H1 (cell line): Measurements from ENCODE around the gene MXRA7. TPM values are rescaled to one million over a fixed set of nuclear protein-coding genes. Genes with fewer than 3 reads are reported as not detected.
"Not testable (repeated sequence)": the region's sequence is repeated elsewhere in the genome, so short reads cannot be mapped to it uniquely, and the experiment has no call there.

Experiments
- CTCF ChIA-PET: fragments of 300-600 bp; sonication (Branson Sonifier 250); formaldehyde crosslinking; loops from one replicate; lab custom pipeline; 2021; ENCODE audit not compliant: partially characterized antibody; lab: Charles Lee
- POLR2A ChIA-PET: fragments of 300-600 bp; sonication (Branson Sonifier 250); formaldehyde crosslinking; loops from one replicate; lab custom pipeline; 2021; ENCODE audit warnings: inconsistent platforms; ENCODE audit not compliant: partially characterized antibody; lab: Charles Lee
- DNase-seq, 2 experiments: peaks; one replicate each; pipeline versions ENCODE4 v3.0.0 to v3.0.0-alpha.2; 2010 to 2022; ENCODE audit warnings: low spot score in 2 of 2, low read depth in 1 of 2, mixed read lengths in 1 of 2
- FAIRE-seq: peaks from 2 replicates; lab custom pipeline; 2011; peaks lifted over from hg19 to GRCh38; lab: Jason Lieb, UNC
- H2AFZ ChIP-seq: 2 replicates; pipeline ENCODE4 v1.8.1; 2012; ENCODE audit warnings: low read length, inconsistent platforms
- H2AK5ac ChIP-seq: 2 replicates; pipeline ENCODE4 v1.6.1; 2013; ENCODE audit warnings: low read depth, low read length
- H2BK120ac ChIP-seq: replicated peaks from 2 replicates; pipeline ENCODE3; 2013; ENCODE audit warnings: low read depth, low read length, inconsistent platforms
- H2BK12ac ChIP-seq: 2 replicates; pipeline ENCODE4 v1.6.1; 2013; ENCODE audit warnings: low read depth, low read length
- H2BK15ac ChIP-seq: 2 replicates; pipeline ENCODE4 v1.6.1; 2013; ENCODE audit warnings: low read length
- H2BK20ac ChIP-seq: 2 replicates; pipeline ENCODE4 v1.6.1; 2013; ENCODE audit warnings: low read length
- H2BK5ac ChIP-seq: 2 replicates; pipeline ENCODE4 v1.6.1; 2013; ENCODE audit warnings: low read depth, low read length
- H3K14ac ChIP-seq: 2 replicates; pipeline ENCODE4 v1.6.1; 2013; ENCODE audit warnings: inconsistent platforms; ENCODE audit not compliant: insufficient read length
- H3K18ac ChIP-seq: 2 replicates; pipeline ENCODE4 v1.6.1; 2013; ENCODE audit warnings: low read length; ENCODE audit errors: extremely low read depth
- H3K23ac ChIP-seq: 2 replicates; pipeline ENCODE4 v1.6.1; 2013; ENCODE audit warnings: inconsistent platforms; ENCODE audit not compliant: insufficient read length
- H3K23me2 ChIP-seq: 2 replicates; pipeline ENCODE4 v1.6.1; 2013; ENCODE audit warnings: low read depth, low read length
- H3K27ac ChIP-seq: 2 replicates; pipeline ENCODE4 v1.6.1; 2011; ENCODE audit warnings: low read depth, low read length, inconsistent platforms
- H3K27me3 ChIP-seq, 4 experiments: replicated peaks in 1 of 4; 1 replicate in 1 of 4; 2 replicates in 3 of 4; pipeline versions ENCODE4 v1.6.1 to v1.8.1; 2011 to 2013; ENCODE audit warnings: low read length in 3 of 4, mild to moderate bottlenecking in 3 of 4, inconsistent platforms in 2 of 4, mixed read lengths in 2 of 4, moderate library complexity in 1 of 4; ENCODE audit not compliant: control insufficient read depth in 3 of 4, insufficient read depth in 3 of 4; ENCODE audit errors: extremely low read depth in 1 of 4
- H3K36me3 ChIP-seq, 4 experiments: 2 replicates each; pipeline versions ENCODE4 v1.6.1 to v1.8.1; 2011 to 2013; ENCODE audit warnings: mild to moderate bottlenecking in 4 of 4, low read length in 3 of 4, moderate library complexity in 2 of 4, control low read depth in 1 of 4, inconsistent platforms in 1 of 4; ENCODE audit not compliant: insufficient read depth in 4 of 4, control insufficient read depth in 2 of 4
- H3K4ac ChIP-seq: replicated peaks from 2 replicates; pipeline ENCODE3; 2013; ENCODE audit warnings: low read length, low read depth, mixed read lengths, inconsistent platforms; ENCODE audit not compliant: insufficient read length
- H3K4me1 ChIP-seq, 4 experiments: replicated peaks in 1 of 4; 1 replicate in 1 of 4; 2 replicates in 3 of 4; pipeline versions ENCODE4 v1.6.1 to v1.8.1; 2011 to 2013; ENCODE audit warnings: low read length in 3 of 4, inconsistent platforms in 2 of 4, mixed read lengths in 1 of 4; ENCODE audit not compliant: insufficient read depth in 4 of 4, control insufficient read depth in 3 of 4
- H3K4me2 ChIP-seq, 2 experiments: 2 replicates each; pipeline versions ENCODE4 v1.6.1 to v1.8.1; 2011 to 2013; ENCODE audit warnings: low read depth in 2 of 2, low read length in 2 of 2, control low read depth in 1 of 2, inconsistent platforms in 1 of 2, mild to moderate bottlenecking in 1 of 2; ENCODE audit not compliant: insufficient read depth in 1 of 2
- H3K4me3 ChIP-seq, 4 experiments: fragments of 200-600, 300-600 bp in 1 of 4; sonication (generic), shearing (Covaris generic), sonication (Bioruptor Twin) in 1 of 4; 2 replicates each; pipeline versions ENCODE4 v1.5.1 to v1.8.1; 2011 to 2016; ENCODE audit warnings: low read length in 4 of 4, low read depth in 3 of 4, control low read depth in 2 of 4, inconsistent platforms in 2 of 4, mild to moderate bottlenecking in 2 of 4, mixed read lengths in 1 of 4, moderate library complexity in 1 of 4; ENCODE audit not compliant: insufficient read depth in 2 of 4; ENCODE audit errors: extremely low read depth in 1 of 4
- H3K56ac ChIP-seq: replicated peaks from 2 replicates; pipeline ENCODE3; 2013; ENCODE audit warnings: low read depth, mild to moderate bottlenecking, mixed read lengths, low read length, inconsistent platforms; ENCODE audit not compliant: insufficient read length
- H3K79me1 ChIP-seq: 2 replicates; pipeline ENCODE4 v1.6.1; 2013; ENCODE audit warnings: low read depth, low read length, control low read depth
- H3K79me2 ChIP-seq, 2 experiments: 2 replicates each; pipeline versions ENCODE4 v1.6.1 to v1.8.1; 2012 to 2013; ENCODE audit warnings: low read length in 2 of 2, mild to moderate bottlenecking in 2 of 2, inconsistent platforms in 1 of 2; ENCODE audit not compliant: insufficient read depth in 2 of 2, control insufficient read depth in 1 of 2
- H3K9ac ChIP-seq, 4 experiments: replicated peaks in 1 of 4; 1 replicate in 1 of 4; 2 replicates in 3 of 4; pipeline versions ENCODE4 v1.6.1 to v1.8.1; 2011 to 2013; ENCODE audit warnings: low read depth in 3 of 4, low read length in 3 of 4, control low read depth in 2 of 4, mild to moderate bottlenecking in 2 of 4, moderate library complexity in 2 of 4, inconsistent platforms in 1 of 4; ENCODE audit errors: extremely low read depth in 1 of 4
- H3K9me3 ChIP-seq, 2 experiments: 2 replicates each; pipeline versions ENCODE4 v1.6.1 to v1.8.1; 2012 to 2013; ENCODE audit warnings: mild to moderate bottlenecking in 2 of 2, moderate library complexity in 2 of 2, control low read depth in 1 of 2, inconsistent platforms in 1 of 2, low read depth in 1 of 2, low read length in 1 of 2, mixed read lengths in 1 of 2; ENCODE audit not compliant: insufficient read depth in 2 of 2
- H4K20me1 ChIP-seq, 2 experiments: replicated peaks in 1 of 2; 2 replicates each; pipeline versions ENCODE3 to v1.8.1; 2011 to 2013; ENCODE audit warnings: inconsistent platforms in 2 of 2, low read length in 2 of 2, mild to moderate bottlenecking in 1 of 2; ENCODE audit not compliant: insufficient read depth in 2 of 2, control insufficient read depth in 1 of 2
- H4K5ac ChIP-seq: 2 replicates; pipeline ENCODE4 v1.6.1; 2013; ENCODE audit warnings: low read length, low read depth, mixed read lengths, inconsistent platforms; ENCODE audit not compliant: insufficient read length
- H4K8ac ChIP-seq: 2 replicates; pipeline ENCODE4 v1.8.0; 2013; ENCODE audit warnings: mild to moderate bottlenecking, moderate library complexity, low read length, inconsistent platforms; ENCODE audit not compliant: insufficient read depth; ENCODE audit errors: extremely low read depth
- H4K91ac ChIP-seq: replicated peaks from 2 replicates; pipeline ENCODE3; 2013; ENCODE audit warnings: low read length, mixed read lengths, inconsistent platforms; ENCODE audit not compliant: insufficient read length
- E2F6 ChIP-seq: IDR thresholded peaks from 2 replicates; pipeline ENCODE4 v1.6.1; 2012; ENCODE audit warnings: inconsistent platforms
- EZH2 ChIP-seq: fragments of 200-600 bp; sonication (generic); IDR thresholded peaks from 2 replicates; pipeline ENCODE4 v1.7.1; 2012; ENCODE audit warnings: low read depth, mild to moderate bottlenecking, moderate library complexity, low read length, inconsistent platforms; ENCODE audit not compliant: severe bottlenecking
- KDM4A ChIP-seq: IDR thresholded peaks from one replicate; pipeline ENCODE4 v1.7.1; 2012; ENCODE audit warnings: low read depth, mild to moderate bottlenecking, moderate library complexity, low read length, inconsistent platforms; ENCODE audit not compliant: severe bottlenecking
- WGBS, 2 experiments: shearing (Covaris generic) in 1 of 2; methylation state at CpG; one replicate each; pipeline versions ENCODE4 v1.1.6 to v1.1.7; 2013 to 2015; ENCODE audit warnings: low lambda C conversion rate in 2 of 2, mixed read lengths in 2 of 2, inconsistent platforms in 1 of 2, low coverage in 1 of 2, missing lambda C conversion rate in 1 of 2; ENCODE audit not compliant: insufficient replicate concordance in 2 of 2, insufficient coverage in 1 of 2, insufficient read length in 1 of 2; ENCODE audit errors: extremely low coverage in 1 of 2, missing lambda C conversion rate in 1 of 2; 5-methylcytosine and 5-hydroxymethylcytosine counted together
- polyA plus RNA-seq, 7 experiments: library from polyadenylated mRNA; depleted of rRNA in 3 of 7; stranded (reverse) in 5 of 7; unstranded in 2 of 7; fragments of >200 nt in 5 of 7; fragments of 200-250 nt in 2 of 7; gene quantifications; 1 replicate in 5 of 7; 2 replicates in 1 of 7; 4 replicates in 1 of 7; pipeline versions ENCODE4 v1.2.1 to v1.2.3, GENCODE V29; 2011 to 2013; ENCODE audit warnings: missing spikeins in 2 of 7, mixed read lengths in 2 of 7
- total RNA-seq: library from RNA; stranded (reverse); fragmentation: NEBNext Ultra II Directional; extraction: Animal tissue kit (Norgen Biotek cat#: 25700); gene quantifications from 2 replicates; pipeline ENCODE4 v1.2.1, GENCODE V29; 2021

MXRA7 gene
- total and polyA plus RNA-seq, 2 of the 8 experiments (the other 6 are each of a cell fraction or from before 2014, with no cell fraction given): 17.8 to 26.6 TPM

DNA sequence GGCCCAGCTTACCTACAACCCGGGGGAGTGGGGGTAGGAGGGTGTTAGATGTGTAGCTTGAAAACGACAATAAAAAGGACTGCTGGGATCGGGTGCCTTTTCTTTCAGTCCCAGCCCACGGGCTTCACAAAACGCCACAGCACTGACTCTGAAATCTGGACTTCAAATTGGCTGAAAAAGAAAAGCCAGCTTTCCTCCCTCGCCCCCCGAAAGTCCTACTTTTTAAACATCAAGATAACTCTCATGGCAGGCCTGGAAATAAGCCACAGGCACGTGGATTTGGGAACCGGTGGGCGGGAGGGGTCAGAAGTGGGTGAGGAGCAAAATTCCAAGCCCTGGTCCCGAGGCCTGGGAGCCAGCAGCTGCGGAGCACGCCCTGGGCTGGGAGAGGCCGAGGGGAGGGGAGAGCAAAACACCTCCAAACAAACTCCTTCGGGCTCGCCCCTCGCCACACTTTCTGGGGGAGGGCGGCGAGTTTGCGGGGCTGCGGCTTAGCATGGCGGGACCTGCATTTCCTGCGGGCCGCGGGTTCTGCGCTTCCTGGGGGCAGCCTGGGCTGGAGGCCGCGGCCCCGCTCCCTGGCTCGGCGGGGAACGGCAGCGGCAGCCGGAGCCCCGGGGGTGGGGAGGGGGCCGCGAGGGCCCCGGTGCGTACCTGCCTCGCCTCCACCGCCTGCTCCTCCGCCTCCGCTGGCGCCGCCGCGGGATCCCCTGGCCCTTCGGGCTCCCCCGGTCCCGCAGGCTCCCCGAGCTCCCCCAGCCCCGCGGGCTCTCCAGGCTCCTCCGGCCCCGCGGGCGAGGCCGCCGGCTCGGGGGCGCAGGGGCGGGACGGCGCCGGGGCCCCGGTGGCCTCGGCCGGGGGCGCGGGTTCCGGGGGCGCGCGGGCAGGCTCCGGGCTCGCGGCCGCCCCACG is 558 bp downstream of the MXRA7 start:
- ChIA-PET CTCF (interaction anchor here (0.6 to 10.2 kb wide), 9 partner anchors 8 to 226 kb away, joined by 3 to 155 read pairs (median 5); no protein-coding TSS in a partner anchor), POLR2A (interaction anchor here (0.6 to 3.2 kb wide), 11 partner anchors 9 to 143 kb away, joined by 3 to 19 read pairs (median 4); partner anchors contain the start of genes JMJD6, METTL23, MFSD11 and SRSF2)
- H4K91ac ChIP-seq, H4K8ac ChIP-seq, H2BK12ac ChIP-seq, FAIRE-seq, H3K9ac ChIP-seq, H3K9me3 ChIP-seq: not testable (repeated sequence)
- Histone ChIP-seq H3K4me2 (peak overlapping the region; percentile 87 to 89), H3K4me1 (peaks cover 11 to 28% (median 19%) of the 10 kb centered on the region in 4 experiments), H3K4me3 (peak overlapping the region; percentile 28 to 67 (median 54))
- TF ChIP-seq E2F6: peak; percentile 17; the same call in 1 of the 2 replicates
- peak; percentile 32 for TF ChIP-seq KDM4A
- peak; percentile 27 for TF ChIP-seq EZH2
- TF ChIP-seq, all 59 proteins: peak for 3; not testable (repeated sequence) for 56
- H4K20me1 ChIP-seq: peaks cover 0 to 10% of the 10 kb centered on the region in 2 experiments
- H2BK120ac ChIP-seq, H3K36me3 ChIP-seq, H2BK5ac ChIP-seq, H2BK15ac ChIP-seq, H3K79me1 ChIP-seq, H3K4ac ChIP-seq, H3K27ac ChIP-seq, H3K14ac ChIP-seq, H2AFZ ChIP-seq, H3K79me2 ChIP-seq, H3K23ac ChIP-seq, H3K56ac ChIP-seq, H2BK20ac ChIP-seq, H4K5ac ChIP-seq, H3K18ac ChIP-seq: not testable (repeated sequence)
- WGBS, 2 experiments: 20% methylated on average over 14 of the region's 79 CpGs; no CpG with 5 or more reads in 1 of the 2 experiments
- H3K23me2 ChIP-seq: peaks cover 11% of the 10 kb centered on the region; the same call in 1 of the 2 replicates
- DNase-seq: peak in 1 of 2 experiments; percentile 63
- 0 out of 2 replicates have a peak overlapping the region, but pooled peaks have one; percentile 34 for H2AK5ac ChIP-seq
- peaks cover 2 to 22% (median 20%) of the 10 kb centered on the region in 4 experiments for H3K27me3 ChIP-seq
